HG02970 (cell line): ENCODE data around the gene RPL37.
A peak's percentile ranks its signal among the peaks of the same experiment; 100 is the strongest.
"Not testable (repeated sequence)": the region's sequence is repeated elsewhere in the genome, so short reads cannot be mapped to it uniquely, and the experiment has no call there.

Source experiments
- ATAC-seq: cut with Tn5 transposase; IDR thresholded peaks from one replicate; pipeline ENCODE4 v1.9.1; 2021; ENCODE audit warnings: mild to moderate bottlenecking, moderate library complexity, moderate number of reproducible peaks; ENCODE audit not compliant: unreplicated experiment, low FRiP score

RPL37 gene

DNA sequence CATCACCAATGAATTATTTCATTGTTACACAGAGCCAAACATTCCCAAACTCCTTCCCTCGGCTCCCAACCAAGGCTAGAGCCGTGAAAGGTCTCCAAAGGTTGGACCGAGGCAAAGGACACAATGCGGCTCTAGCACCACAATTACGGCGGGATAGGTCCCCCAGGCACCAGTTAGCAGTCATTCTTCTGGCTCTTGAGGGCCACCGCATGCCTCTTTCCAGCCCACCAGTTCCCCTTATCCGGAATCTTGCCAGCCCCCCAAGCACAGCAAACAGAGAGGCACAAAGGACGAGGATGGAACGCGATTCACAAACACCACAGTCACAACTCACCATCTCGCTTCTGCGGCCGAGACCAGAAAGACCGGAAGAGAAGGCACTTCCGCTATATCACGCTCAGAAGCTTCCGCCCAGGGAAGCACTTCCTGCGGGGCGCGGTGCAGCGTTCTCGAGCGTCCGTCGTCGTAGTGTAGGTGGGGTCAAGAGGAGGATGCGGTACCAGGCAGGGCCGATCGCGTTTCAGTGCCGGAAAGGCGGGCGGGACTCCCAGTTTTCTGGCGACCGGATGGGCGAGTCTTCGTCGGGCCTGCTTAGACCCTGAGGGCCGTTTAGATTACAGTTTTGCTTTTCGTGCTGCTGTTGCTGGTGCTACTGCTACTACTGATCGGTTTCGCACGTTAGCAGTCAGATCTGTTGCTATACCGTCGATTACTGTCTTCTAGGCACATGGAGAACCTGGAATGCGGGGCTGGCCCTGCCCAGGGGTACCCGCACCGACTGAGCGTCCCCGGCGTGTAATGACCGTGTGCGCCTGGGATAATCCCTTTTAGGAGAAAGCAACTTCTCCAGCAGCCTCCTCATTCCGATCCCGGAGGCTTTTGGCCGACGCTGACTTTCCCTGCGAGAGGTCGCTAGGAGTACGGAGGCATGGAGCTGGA lies at the start of gene RPL37:
Gene RPL37 (minus strand): TSS at position 374 of the 939 bp plus-strand sequence. CDS start 37 bp downstream, at position 337.
- ATAC-seq = peak; percentile 98

DNA sequence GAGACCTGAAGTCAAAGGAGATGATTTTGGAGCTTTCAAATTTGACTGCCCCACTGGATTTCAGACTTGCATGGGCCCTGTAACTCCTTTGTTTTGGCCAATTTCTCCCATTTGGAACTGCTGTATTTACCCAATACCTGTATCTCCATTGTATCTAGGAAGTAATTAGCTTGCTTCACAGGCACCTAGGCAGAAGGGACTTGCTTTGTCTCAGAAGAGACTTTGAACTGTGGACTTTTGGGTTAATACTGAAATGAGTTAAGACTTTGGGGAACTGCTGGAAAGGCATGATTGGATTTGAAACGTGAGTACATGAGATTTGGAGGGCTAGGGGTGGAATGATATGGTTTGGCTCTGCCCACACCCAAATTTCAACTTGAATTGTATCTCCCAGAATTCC lies 48.0 kb upstream of the RPL37 start:
- ATAC-seq = not testable (repeated sequence)

DNA sequence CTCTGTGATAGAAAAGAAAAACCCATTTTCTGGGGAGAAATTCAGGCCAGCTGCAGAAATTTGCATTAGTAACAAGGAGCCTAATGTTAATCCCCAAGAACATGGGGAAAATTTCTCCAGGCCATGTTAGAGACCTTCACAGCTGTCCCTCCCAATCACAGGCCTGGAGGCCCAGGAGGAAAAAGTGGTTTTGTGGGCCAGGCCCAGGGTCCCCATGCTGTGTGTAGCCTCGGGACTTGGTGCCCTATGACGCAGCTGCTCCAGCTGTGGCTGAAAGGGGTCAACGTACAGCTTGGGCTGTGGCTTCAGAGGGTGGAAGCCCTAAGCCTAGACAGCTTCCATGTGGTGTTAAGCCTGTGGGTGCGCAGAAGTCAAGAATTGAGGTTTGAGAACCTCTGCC lies 47.3 kb upstream of the RPL37 start:
- ATAC-seq = no peak

- ATAC-seq = no peak
These were observed 44.3 kb upstream of the RPL37 start for GRCh38 chr5:40879163-40879942.

- no peak for ATAC-seq
These were observed 42.5 kb upstream of the RPL37 start for GRCh38 chr5:40877371-40877988.

DNA sequence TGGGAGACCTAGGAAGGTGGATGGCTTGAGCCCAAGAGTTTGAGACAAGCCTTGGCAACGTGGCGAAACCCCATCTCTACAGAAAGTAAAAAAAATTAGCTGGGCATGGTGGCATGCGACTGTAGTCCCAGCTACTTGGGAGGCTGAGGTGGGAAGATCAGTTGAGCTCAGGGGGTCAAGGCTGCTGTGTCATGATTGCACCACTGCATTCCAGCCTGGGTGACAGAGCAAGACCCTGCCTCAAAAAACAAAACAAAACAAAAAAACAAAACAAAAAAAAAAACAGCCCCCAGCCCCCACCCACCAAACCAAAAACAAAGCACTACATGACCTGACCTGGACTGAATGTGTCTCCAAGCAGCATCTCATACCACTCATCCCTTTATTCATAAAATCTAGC lies 40.9 kb upstream of the RPL37 start:
- no peak for ATAC-seq

DNA sequence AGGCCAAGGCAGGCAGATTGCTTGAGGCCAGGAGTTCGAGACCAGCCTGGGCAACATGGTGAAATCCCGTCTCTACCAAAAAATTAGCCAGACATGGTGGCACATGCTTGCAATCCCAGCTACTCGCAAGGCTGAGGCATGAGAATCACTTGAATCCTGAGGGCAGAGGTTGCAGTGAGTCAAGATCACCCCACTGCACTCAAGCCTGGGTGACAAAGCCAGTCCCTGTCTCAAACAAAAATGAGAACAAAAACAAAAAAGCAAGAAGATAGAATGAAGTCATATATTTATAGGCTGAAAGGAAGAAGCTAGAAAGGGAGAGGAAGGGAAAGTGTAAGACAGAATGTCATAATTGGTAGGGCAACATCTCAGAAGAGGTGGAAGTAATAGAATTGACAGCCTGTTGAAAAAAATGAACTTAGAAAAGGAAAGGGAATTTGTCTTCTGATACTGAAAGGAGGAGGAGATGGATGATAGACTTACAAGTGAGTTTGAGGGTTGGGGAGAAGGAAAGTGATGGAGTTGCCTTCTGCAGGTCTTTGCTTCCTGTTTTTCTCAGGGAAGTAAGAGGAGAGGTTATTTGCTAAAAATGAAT lies 38.4 kb upstream of the RPL37 start:
- ATAC-seq = no peak

DNA sequence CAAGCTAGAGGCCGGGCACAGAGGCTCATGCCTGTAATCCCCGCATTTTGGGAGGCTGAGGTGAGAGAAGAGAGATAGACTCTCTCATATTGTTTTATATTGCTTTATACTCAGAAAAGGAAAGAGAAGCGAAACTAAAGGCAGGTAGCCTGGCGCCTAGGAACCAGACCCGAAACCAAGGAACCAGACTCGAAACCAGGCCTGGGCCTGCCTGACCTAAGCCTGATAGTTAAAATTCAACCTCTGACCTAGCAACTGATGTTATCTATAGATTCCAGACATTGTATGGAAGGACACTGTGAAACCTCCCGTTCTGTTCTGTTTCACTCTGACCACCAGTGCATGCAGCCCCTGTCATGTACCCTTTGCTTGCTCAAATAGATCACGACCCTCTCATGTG lies 37.2 kb upstream of the RPL37 start:
- ATAC-seq = not testable (repeated sequence)

- no peak for ATAC-seq
These were observed 36.2 kb upstream of the RPL37 start for GRCh38 chr5:40871177-40871576.

DNA sequence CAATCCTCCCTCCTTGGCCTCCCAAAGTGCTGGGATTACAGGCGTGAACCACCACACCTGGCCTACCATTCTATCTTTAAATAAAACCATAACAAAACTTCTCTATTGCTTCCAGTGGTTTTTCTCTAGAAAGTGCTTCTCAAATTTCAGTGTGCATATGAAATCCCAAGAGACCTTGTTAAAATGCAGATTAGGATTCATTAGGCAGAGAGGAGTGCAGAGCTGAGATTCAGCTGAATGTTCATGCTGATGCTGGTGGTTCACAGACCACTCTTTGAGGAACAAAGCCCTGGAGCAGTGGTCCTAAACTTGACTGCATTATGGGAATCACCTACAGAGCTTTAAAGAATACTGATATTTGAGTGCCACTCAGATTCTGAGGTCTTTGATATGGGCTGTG lies 34.4 kb upstream of the RPL37 start:
- no peak for ATAC-seq

DNA sequence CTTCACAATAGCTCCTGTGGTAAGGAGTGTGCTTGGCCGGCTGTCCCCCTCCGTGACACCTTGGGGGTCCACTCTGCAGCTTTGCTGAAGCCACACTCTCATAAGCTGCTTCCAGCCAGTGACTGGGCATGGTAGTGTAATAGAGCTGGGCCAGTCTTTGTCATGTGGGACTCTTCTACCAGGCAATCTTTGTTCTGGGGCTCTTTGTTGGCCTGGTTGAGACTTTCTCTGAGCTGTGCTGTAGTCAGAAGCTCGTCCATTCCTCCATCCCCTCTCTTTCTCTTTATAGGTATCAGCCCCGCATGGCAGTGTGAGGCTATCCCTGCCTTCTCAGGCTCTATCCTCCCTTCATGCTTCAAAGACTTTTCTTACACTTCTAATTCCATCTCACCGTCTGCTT lies 31.8 kb upstream of the RPL37 start:
- ATAC-seq = no peak

GRCh38 chr5:40865004-40865403 lies 30.0 kb upstream of the RPL37 start:
- not testable (repeated sequence) for ATAC-seq

DNA sequence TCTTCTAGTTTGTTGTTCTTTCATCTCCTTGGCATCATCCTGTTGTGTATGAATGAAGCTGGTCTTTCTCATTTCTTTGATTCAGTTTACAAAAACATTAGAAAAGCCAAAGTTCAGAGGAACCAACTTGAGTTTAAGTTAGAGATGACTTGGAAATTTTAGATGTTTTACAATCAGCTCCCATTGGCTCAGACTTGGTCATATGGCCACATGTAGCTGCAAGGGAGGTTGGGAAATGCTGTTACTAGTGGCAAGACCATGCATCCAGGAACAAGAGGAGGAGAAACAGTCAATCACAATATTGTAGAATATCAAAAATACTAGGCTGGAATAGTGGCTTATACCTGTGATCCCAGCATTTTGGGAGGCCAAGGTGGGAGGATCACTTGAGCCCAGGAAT lies 25.7 kb upstream of the RPL37 start:
- ATAC-seq = no peak

GRCh38 chr5:40853632-40854192 lies 18.7 kb upstream of the RPL37 start:
- no peak for ATAC-seq

DNA sequence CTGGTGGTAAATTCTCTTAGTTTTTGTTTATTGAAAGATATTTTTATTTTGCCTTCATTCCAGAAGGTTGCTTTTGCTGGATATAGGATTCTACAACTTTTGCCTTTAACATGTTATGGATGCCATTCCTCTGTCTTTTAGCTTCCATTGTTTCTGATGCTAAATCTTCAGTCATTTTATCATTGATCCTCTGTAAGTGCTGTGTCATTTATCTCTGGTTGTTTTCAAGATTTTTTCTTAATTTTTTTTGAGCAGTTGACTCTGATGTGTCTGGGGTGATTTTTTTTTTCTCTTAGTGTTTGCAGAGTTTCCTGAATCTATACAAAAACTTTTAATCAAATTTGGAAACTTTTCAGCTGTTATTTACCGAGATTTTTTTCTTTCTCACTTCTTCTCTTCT lies 12.5 kb upstream of the RPL37 start:
- ATAC-seq = no peak

GRCh38 chr5:40846371-40846770 lies 11.3 kb upstream of the RPL37 start:
- ATAC-seq = no peak

- no peak for ATAC-seq
These were observed 9.5 kb upstream of the RPL37 start for GRCh38 chr5:40844565-40844964.

DNA sequence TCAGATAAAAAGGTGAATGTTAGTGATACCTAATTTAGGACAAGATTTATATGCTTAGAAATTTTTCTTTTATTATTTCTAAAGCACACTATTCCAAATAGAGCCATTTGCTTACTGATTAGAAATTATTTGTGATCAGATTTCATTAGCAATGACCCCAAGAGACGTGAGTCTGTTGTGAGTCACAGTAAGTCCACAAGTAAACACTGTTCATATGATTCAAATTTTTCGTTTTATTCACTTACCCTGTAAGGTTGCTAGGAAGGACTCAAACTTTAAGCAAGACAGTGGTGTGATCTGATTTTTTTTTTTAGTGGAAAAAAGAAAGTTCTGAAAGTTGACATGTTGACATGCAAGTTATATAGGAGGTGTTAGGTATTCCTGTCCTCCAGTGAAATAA lies 7.3 kb upstream of the RPL37 start:
- no peak for ATAC-seq

DNA sequence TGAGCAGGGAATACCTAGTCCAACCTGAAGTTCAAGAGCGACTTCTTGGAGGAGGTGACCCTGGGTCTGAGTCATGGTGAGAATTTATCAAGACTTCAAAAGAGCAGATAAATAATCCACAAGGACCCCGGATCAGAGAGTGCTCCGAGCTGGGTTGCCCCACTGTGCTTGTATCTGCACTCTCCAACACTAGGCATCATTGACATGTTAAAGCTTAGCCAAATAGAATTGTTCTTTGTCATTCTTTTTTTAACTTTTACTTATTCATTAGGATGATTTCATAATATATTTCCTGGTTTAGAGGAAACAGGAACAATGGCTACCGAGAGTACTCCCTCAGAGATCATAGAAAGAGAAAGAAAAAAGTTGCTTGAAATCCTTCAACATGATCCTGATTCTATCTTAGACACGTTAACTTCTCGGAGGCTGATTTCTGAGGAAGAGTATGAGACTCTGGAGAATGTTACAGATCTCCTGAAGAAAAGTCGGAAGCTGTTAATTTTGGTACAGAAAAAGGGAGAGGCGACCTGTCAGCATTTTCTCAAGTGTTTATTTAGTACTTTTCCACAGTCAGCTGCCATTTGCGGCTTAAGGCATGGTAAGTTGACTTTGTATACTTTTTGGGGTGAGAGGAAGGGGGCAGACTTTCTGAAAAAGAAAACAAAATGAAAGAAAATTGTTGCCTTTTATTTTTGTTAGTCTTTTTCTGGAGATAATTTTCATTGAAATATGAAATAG lies 6.2 kb upstream of the RPL37 start, which contains the start of gene CARD6:
Gene CARD6 (plus strand): TSS at position 300 of the 738 bp plus-strand sequence. CDS start 16 bp downstream, at position 316.
- peak; percentile 51 for ATAC-seq

DNA sequence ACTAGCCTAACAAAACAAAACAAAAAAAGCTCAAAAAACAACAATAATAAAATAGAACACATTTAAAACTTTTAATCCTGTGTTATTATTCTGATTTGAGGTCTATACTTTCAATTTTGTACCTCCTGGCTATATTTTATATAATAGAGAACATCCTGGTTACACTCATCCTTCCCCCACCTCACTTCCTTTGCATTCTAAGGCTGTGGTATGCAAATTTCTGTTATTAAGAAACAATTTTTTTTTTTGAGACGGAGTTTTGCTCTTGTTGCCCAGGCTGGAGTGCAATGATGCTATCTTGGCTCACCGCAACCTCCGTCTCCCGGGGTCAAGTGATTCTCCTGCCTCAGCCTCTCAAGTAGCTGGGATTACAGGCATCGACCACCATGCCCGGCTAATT lies 3.1 kb upstream of the RPL37 start:
- no peak for ATAC-seq
